HG03280 (cell line): ENCODE measurements around the gene TRAF1.

Source experiments
- ATAC-seq: cut with Tn5 transposase; IDR thresholded peaks from one replicate; pipeline ENCODE4 v1.9.1; 2021; ENCODE audit warnings: mild to moderate bottlenecking, moderate library complexity; ENCODE audit not compliant: unreplicated experiment

Gene TRAF1

DNA sequence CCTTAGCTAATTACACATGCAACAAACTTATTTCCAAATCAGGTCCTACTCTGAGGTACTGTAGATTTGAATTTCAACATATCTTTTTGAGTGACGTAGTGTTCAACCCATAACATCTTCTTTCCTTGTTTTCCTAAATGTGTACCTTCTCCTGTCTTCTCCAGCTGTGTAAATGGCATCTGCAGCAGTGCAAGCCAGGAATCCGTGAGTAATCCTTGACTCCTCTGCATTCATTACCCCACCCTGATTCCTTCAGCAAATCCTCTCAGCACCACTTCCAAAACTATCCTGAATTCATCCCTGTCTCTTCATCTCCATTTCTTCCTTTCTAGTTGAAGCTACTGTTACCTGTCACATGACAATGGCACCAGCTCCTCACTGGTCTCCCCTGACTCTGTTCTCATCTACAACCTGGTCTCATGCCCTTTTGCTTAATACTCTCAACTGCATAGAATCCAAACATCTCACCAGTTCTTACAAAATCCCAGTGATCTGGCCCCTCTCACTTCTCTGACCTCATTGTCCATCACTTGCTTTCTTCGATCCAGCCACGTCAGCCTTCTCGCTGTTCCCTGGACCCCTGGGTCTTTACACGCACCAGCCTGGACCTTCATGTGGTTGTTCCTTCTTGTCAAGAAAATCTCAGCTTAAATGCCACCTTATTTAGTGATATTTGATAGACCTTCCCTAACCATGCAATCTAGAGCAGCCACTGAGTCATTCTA, 14.6 kb upstream of the TRAF1 start:
- ATAC-seq = no peak

DNA sequence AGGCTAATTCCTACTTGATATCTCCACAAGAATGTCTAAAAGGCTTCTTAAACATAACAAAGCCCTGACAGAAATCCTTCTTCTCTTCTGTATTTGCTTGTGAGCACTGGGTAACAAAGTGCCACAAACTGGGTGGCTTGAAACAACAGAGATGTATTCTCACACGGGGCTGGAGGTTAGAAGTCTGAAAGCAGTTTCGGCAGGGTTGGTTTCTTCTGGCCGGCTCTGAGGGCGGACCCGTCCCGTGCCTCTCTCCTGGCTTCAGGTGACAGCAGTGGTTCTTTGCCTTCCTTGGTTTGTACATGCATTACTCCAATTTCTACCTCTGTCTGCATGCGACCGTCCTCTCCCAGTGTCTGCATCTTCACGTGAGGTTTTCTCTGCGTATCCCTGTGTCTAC, 14.0 kb upstream of the TRAF1 start:
- no peak for ATAC-seq

DNA sequence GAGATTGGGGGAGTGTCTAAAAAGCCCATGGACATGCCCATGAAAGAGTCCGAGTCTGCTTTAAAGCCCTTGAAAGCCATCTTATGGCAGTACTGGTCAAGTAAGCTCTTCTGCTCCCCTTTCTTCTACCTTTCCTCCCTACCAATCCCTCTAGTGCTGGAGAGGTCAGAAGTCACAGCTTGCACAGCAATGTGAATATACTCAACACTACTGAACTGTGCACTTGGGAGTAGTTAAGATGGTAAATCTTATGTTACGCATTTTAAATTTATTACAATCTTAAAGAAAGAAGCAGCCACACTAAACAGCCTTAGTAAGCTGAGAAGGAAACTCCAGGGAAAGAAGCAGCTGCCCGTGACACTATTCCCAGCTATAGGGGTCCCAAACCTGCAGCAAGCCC, 12.3 kb upstream of the TRAF1 start:
- ATAC-seq = no peak

DNA sequence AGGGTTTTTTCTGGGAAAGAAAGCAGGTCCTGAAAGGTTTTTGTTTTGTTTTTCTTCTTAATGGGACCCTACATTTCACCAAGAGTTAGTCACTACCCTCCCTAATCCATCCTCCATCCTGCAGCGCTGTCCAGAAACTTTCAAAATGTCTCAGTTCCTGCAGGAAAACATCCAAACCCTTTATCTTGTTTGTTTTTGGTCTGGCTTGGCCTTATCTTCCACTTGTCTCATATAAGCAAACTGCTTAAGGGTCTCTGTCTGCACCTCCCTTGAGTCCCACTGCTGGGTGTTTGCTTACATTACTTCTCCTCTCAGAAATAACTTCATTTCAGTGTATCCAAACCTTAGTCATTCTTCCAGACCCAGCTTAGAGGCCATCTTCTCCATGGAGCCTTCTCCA, 11.0 kb upstream of the TRAF1 start:
- ATAC-seq = no peak

DNA sequence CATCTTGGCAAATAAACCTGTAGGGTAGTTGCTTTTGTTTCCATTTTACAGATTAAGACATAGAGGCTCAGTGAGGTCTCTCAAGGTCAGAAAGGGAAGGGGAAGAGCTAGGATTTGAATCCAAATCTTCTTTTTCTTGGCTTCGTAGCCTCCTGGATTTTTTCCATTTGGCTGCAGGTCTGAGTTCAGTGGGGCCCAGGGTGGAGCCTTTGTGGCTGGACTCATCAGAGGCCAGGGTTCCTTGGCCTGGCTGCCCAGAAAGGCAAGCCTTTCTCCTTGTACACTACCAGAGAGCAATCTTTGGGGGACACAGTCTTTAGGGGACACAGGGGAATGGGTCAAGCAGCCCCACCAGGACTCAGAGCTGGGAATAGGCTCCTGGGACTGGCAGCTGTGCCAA, 10.5 kb upstream of the TRAF1 start:
- no peak for ATAC-seq

DNA sequence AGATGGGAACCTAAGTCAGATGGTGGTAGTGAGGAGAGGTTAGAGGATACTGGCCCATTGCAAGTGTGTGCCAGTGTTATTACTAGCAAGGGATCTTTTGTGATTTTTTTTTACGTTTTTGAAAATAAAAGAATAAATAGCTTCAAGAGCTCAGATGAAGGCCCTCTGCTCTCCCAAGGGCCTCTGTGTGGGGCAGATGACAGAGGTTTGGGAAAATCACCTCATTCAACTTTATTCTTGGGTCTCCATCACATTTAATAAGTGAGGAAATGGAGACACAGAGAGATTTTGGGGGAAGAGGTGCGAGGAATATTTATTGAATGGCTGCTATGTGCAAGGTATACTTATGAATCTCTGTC, 10.1 kb upstream of the TRAF1 start:
- ATAC-seq = no peak

DNA sequence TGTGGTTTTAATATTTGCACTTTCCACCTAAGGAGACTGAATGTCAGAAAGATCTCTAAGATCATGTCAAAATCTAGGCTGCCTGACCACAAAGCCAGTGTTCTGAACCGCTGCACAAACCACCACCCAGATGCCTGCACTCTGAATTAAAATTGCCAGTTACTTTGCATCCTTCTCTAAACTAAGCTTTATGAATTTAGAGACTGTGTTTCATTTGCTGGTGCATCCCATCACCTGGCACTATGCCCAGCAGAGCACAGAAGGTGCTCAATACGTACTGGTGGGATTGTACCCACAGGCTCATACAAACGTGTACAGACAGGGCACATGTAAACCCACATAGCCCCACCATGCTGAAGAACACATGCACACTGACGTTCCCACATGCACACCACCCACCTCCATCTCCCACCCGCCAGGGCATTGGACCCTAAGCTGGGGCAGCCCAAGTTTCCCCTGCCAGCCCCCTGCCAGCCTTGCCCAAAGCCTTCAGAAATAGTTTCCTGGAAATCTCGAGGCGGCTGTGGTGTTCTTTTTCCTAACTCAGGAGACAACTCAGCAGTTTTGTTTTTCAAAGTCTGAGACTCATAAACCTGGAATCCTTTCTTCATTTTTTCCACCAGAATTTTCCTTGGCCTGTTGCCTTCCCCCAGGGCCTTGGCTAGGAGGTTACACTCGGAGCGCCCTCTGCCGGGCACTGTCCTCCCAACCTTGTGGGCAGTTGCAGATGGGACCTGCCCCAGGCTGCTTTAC, 9.6 kb upstream of the TRAF1 start:
- ATAC-seq = peak; percentile 40

DNA sequence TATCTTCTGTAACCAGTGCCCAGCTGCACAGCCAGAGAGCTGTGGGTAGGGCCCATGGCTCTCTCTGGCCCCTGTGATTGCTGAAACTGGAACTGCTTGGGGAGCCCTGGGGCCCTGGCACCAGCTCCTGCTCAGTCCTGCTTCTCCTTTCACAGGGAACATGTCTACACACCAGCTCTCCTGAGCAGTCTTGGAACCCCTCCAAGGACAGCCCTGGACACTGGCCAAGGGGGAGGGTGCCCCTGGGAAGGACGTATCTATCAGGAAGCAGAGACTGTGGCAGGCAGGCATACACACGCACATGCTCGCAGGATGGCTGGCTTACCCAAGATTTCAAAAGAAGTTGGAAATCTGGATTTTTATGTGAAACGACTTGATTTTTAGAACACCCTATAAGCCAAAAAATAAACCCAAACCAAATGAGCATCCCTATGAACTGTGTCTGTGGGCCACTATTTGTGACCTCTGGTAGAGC, 8.8 kb upstream of the TRAF1 start:
- no peak for ATAC-seq

DNA sequence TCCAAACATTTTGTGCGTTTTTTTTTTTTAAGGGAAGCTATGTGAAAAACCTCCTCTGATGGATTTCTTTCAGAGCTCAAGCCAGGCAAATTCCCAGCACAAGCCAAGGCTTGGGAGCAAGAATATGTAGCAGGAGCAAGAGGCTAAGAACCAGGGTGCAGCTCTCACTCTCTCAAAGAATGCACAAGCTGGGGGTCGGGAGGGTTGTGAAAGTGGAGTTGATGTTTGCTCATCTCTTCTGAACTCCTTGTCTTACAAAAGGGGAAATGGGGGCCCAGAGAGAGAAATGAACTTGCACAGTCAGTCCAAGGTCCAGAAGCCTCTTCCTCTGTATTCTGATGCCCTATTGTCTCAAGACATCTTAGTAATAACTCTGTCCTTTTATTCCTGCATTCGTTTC, 7.7 kb upstream of the TRAF1 start:
- ATAC-seq = no peak

DNA sequence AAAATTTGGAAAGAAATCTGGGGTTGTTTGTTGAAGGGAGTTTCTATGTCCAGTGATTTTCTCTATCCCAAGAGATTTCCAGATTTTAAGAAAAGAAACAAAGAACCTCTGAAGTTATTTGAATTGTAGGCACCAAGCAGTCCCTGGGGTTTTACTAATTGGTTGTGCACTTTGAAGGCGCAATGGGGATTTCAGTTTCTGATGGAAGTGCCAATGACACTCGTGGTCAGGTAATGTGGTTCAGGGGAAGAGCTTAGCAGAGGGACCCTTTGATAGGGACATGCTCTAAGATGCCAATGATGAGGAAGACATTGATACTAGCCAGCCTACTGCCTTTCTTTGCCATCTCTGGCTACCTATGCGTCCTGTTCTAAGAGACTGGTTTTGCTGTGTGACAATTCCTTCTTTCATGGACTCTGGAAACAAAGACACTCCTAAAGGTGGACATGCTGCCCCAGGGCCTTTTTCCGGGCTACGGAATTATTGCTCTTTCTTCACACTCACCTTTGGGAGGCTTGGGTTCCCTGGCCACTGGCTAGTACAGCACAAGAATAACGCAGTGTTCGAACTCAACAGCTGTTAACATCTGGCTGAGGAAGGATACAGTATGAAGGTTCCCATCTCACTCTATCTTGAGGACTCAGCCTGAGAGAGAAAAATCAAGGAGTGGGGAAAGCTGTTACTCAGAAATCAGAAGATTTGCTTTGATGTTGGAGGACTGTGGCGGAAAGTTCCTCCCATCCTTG, 6.9 kb upstream of the TRAF1 start:
- ATAC-seq = no peak

DNA sequence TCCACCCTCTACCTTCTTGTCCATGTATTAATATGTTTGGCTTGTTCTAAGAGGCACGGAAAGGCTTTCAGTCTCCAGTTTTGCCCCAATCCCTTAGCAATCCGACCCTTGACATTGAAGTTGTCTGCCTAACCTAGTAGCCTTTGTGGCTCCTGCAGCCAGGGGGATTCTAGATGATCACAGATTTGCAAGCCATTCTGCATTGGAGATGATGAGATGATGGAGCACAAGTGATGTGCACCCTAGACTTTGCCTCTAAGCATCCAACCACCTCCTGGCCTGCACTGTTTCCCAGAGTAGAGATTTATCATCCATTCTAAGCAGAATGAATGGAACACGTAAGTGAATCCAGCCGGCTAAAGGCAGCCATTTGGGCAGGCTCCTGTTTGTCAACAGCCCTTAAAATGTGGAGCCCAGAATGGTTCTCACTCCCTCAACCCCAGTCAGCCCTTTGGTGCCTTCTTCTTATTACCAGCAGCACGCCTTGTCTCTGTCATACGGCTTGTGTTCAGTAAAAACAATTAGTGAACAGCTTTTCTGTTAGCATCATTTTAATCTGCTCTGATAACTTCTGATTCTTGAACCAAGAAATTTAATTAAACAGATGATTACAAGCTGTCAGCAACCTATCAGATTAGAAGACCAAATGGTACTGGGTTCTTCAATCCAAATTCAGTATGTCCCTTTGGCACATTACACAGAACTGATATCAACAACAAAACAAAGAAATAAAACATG, 5.7 kb upstream of the TRAF1 start:
- no peak for ATAC-seq

DNA sequence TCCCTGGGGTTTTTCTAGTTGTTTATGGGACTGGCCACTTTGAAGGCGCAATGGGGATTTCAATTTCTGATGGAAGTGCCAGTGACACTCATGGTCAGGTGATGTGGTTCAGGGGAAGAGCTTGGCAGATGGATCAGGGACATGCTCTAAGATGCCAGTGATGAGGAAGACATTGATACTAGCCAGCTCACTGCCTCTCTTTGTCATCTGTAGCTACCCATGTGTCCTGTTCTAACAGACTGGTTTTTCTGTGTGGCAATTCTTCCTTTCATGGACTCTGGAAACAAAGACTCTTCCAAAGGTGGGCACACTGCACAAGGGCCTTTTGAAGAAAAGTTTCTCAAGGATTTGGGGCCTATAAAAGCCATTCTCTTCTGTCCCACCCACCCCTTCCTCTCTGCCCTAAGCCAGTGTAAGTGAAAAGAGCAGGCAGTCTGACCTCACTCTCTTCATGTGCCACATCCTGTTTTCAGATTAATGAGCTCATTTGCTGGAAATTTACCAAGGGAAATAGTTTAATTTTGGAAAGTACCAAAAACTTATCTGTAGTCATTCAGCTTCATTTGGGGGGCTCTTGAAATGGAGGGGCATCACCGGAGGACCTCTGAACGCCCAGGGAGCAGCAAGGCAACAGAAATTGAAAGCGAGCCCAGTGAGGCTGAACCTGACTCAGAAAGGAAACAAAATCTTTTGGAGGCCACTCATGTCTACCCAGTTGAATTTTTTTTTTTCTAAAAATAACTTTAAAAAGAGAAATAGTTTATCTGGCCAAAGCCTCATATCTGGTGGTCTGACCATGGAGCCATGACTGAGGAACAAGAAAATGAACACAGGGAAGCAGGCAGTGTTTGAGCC, 4.9 kb upstream of the TRAF1 start:
- ATAC-seq = peak; percentile 39

DNA sequence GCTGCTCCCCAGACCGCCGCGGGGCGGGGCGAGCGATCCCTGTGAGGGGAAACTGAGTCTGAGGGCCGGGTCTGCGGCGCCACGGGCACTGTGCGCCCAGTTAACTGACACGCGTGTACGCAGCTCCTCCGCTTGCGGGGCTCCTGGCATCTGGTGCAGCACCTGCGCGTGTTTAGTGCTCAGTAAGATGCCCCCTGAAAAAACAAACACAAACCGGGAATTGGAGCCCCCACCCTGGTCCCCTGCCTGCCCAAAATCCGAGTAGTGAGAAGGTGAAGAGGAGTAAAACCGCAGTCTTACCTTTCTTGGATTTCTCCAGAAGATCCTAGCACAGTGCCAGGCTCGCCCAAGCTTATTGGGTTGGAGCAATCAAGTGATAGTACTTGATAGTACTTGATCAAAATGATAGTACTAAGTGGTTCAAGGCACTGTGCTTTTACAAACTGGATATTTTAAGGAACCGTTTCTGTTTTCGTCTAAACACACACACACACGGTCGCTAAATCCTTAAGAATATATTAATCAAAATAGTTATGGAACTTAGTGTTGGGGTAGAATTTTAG, 2.7 kb upstream of the TRAF1 start:
- no peak for ATAC-seq

DNA sequence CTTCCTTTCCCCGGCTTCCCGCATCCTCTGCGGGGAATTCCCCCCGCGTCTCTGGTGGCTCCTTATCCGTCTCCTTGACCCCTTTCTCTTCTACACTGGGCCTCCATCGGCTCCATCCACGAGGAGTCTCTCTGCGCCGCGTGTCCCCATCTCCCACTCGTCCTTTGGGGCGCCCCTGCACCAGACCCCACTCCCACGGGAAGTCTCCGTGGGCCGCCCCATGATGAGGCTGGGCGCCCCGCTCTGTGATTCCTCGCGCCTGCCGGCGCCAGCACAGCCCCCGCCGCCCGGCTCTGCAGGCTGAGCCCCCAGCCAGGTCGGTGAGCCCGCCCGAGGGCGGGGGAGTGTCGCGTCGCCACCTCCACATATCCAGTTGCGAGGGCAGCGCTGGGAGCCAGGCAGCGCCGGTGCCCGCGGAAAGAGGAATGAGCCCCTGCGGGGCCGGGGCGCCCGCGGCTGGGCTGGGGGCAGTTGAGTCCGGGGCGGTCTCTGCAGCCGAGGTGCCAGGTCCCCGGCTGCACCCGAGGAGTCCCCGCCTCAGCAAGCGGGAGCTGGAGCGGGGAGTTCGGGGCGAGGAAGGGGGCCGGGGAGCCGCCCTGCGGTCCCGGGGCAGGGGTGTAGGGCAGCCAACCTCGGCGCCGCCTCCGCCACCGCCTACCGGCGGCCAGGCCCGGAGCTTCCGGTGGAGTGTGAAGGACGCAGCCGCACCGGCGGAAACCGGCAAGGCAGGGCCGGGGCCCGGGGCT, 2.1 kb upstream of the TRAF1 start:
- peak; percentile 44 for ATAC-seq

DNA sequence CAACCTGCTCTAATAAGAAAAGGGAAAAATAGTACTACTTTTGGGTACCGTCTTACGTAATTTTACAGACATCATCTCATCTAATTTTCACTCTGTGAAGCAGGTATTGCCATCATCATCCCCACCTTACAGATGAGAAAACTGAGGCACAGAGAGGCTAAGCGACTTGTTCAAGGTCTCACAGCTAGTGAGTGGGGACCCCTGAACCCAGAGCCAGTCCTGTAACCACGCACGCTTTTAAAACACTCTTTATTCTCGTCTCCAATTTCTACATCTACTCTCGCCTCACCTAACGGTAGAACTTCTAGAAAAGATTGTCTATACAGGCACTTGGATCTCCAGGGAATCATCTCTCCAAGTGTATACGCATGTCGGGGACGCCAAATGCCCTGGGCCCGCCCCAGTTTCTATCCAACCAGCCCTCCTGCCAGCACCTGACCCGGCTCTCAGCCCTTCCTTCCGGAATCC, 1.5 kb upstream of the TRAF1 start:
- no peak for ATAC-seq

DNA sequence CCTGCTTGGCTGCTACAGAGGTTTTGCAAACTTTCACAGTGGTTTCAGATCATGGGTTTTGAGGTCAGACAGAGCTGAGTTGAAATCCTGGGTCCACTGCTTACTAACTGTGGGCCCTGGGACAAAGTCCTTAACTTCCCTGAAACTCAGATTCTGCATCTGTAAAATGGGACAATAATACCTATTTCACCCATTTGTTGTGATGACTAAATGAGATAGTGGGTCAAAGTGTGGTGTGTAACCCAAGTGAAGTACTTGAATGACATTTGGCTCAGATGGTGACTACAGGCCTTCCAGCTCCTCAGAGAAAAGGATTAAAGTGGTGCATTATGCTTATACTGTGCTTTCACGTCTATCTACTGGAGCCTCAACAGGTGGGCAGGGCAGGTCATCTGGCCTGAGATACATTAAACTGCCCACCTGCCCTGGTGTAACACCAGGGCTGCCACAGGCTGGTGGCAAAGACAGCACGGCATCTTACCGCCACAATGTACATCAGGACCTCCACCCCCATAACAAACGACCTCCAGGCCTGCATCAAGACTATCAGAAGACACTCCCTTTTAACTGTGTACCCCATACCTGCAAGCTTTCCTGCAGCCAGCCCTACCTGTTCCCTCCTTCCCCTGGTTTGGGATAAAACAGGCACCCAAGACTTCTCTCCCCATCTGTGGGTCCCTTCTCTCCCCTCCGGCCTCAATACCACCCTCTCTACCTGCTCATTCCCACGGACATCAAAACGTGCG, 846 bp upstream of the TRAF1 start:
- no peak for ATAC-seq

DNA sequence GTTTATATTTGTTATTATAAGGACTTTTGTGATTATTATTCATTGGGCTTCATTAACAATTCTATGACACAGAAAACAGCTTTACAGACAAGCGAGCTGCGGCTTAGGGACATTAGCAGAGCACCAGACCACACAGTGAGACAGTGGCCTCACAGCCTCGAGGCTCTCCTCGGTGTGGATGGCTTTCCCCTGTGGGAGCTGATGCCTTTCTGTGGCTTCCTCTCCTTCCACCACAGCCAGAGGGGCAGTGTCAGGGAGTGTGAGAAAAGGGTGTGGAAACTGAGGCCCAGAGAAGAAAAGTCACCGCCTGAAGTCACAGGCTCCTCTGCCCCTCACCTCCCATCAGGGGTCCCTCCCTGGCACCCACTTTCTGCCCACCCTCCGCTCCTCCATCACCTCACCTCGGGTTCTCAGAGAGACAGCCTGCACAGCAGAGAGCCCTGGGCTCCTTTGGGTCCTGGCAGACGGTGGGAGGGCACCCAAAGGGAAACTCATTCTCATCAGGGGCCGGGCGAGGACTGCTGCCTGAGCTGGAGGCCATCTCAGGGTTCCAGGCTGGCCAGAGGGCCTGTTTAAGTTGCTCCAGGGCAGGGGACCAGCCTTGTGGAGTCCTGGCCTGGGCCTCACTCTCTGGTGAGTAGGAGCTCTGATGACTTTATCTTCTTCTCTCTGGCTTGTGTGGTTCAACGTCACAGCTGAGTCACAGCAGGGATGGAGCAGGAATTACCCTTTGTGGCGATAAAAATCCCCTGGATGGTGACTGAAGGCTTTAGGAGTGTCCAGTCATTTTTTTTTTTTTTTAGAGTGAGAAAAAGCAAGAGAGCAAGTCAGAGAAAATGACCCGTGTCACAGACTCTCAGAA, 830 bp downstream of the TRAF1 start:
- ATAC-seq = peak; percentile 25
